Lung (tissue), 12 donors: ENCODE results near the gene GPATCH4. TPM values are rescaled to one million over a fixed set of nuclear protein-coding genes. Genes with fewer than 3 reads are reported as not detected.

Experiments used
- ATAC-seq: fragments of 200-7000 bp; cut with Tn5 transposase; one replicate; pipeline ENCODE4 v1.9.1; 2020; ENCODE audit warnings: moderate number of reproducible peaks; ENCODE audit not compliant: insufficient read depth, low FRiP score
- DNase-seq, 3 donors: peaks; one replicate each; pipeline ENCODE4 v3.0.0-alpha.2; 2013 to 2017
- H3K27ac ChIP-seq, 2 donors: one replicate each; pipeline ENCODE4 v1.5.1; 2013; ENCODE audit warnings: mild to moderate bottlenecking in 2 of 2, moderate library complexity in 2 of 2, control low read depth in 1 of 2, inconsistent platforms in 1 of 2, low read depth in 1 of 2, low read length in 1 of 2
- H3K27me3 ChIP-seq, 3 donors: one replicate each; pipeline ENCODE4 v1.5.1; 2013; ENCODE audit warnings: low read length in 2 of 3; ENCODE audit not compliant: control insufficient read depth in 3 of 3, insufficient read depth in 3 of 3
- H3K36me3 ChIP-seq, 4 donors: one replicate each; pipeline ENCODE4 v1.5.1; 2013; ENCODE audit warnings: low read length in 4 of 4, mild to moderate bottlenecking in 1 of 4, moderate library complexity in 1 of 4; ENCODE audit not compliant: control insufficient read depth in 4 of 4, insufficient read depth in 4 of 4
- H3K4me1 ChIP-seq, 5 donors: one replicate each; pipeline ENCODE4 v1.5.1; 2013; ENCODE audit warnings: low read length in 5 of 5, mild to moderate bottlenecking in 2 of 5, moderate library complexity in 1 of 5; ENCODE audit not compliant: control insufficient read depth in 5 of 5, insufficient read depth in 5 of 5
- H3K4me3 ChIP-seq: one replicate; pipeline ENCODE4 v1.5.1; 2013; ENCODE audit warnings: mild to moderate bottlenecking, control low read depth, moderate library complexity
- H3K9ac ChIP-seq, 2 donors: one replicate each; pipeline ENCODE4 v1.5.1; 2013; ENCODE audit warnings: low read length in 2 of 2, control low read depth in 1 of 2; ENCODE audit not compliant: insufficient read depth in 1 of 2
- H3K9me3 ChIP-seq, 4 donors: one replicate each; pipeline ENCODE4 v1.5.1; 2013; ENCODE audit warnings: low read length in 3 of 4, mild to moderate bottlenecking in 1 of 4, moderate library complexity in 1 of 4; ENCODE audit not compliant: control insufficient read depth in 4 of 4, insufficient read depth in 3 of 4
- WGBS, 2 donors: extraction: QIAGEN DNeasy Blood & Tissue Kit; methylation state at CpG; one replicate each; pipeline ENCODE4 v1.1.7; 2013; 5-methylcytosine and 5-hydroxymethylcytosine counted together
- polyA plus RNA-seq, 2 donors: library from polyadenylated mRNA; stranded (reverse); fragments of 200-250 nt; gene quantifications; one replicate each; pipeline ENCODE4 v1.2.1, GENCODE V29; 2013
- total RNA-seq, 2 donors: library from RNA; depleted of rRNA in 1 of 2; stranded (reverse); fragments of >200 nt in 1 of 2; gene quantifications; one replicate each; pipeline ENCODE4 v1.2.1, GENCODE V29; 2014 to 2021
- TF ChIP-seq, protein P1 (sequence below): IDR thresholded peaks from 2 replicates; pipeline ENCODE4 v1.5.1; 2012; ENCODE audit warnings: mild to moderate bottlenecking; ENCODE audit errors: control extremely low read depth, extremely low read depth
- donor health status: control.
- donor health status: control.
- donor health status: Bipolar disorder and iron deficiency.
- donor health status: healthy.
- donor health status: DM: yes; HTN: yes; CAD: no.

Gene GPATCH4
- total and polyA plus RNA-seq, 4 donors: 11.9 to 34.3 (median 24.6) TPM

DNA sequence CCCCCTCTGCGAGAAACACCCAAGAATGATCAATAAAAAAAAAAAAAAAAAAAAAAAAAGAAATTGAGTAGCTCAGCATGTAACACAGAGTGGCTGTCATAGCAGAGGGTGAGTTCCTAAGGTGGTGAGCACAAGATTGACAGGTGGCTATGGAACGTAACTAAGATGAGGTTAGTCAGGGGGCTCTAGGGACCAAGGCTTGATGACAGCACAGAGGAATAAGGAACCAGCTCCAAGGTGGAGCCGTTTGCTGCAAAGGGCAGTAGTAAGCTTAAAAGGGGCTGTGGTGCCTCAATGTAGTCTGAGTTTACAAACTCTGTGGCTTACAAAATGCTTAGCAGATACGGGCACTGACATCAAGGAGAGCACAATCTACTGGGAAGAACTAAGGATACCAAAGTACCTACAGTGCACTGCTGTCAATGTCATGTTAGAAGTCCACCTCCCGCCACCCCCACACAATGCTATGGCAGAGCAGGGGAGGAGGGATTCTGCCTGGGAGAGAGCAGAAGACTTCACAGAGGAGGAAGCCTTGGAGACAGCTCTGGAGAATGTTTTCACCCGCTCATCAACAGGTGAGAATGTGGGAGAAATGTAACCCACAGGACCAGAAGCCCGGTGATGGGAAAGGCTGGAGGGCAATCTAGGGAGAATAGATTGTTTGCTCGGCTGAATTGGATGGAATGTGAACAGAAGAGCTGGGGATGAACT, 42.0 kb downstream of the GPATCH4 start:
- TF ChIP-seq, protein P1, sequence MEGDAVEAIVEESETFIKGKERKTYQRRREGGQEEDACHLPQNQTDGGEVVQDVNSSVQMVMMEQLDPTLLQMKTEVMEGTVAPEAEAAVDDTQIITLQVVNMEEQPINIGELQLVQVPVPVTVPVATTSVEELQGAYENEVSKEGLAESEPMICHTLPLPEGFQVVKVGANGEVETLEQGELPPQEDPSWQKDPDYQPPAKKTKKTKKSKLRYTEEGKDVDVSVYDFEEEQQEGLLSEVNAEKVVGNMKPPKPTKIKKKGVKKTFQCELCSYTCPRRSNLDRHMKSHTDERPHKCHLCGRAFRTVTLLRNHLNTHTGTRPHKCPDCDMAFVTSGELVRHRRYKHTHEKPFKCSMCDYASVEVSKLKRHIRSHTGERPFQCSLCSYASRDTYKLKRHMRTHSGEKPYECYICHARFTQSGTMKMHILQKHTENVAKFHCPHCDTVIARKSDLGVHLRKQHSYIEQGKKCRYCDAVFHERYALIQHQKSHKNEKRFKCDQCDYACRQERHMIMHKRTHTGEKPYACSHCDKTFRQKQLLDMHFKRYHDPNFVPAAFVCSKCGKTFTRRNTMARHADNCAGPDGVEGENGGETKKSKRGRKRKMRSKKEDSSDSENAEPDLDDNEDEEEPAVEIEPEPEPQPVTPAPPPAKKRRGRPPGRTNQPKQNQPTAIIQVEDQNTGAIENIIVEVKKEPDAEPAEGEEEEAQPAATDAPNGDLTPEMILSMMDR: no peak
- WGBS, 2 donors: 89 to 92% methylated on average over 7 of the region's 8 CpGs
- Histone ChIP-seq H3K4me1 (no peaks in the 10 kb centered on the region), H3K9me3 (peaks cover 0 to 1% (median 0%) of the 10 kb centered on the region in 4 donors), H3K36me3 (peaks cover 0 to 12% (median 3%) of the 10 kb centered on the region in 4 donors), H3K4me3 (no peak overlapping the region), H3K9ac (no peak overlapping the region), H3K27me3 (no peaks in the 10 kb centered on the region), H3K27ac (no peak overlapping the region)
- DNase-seq (no peak), ATAC-seq (no peak)

DNA sequence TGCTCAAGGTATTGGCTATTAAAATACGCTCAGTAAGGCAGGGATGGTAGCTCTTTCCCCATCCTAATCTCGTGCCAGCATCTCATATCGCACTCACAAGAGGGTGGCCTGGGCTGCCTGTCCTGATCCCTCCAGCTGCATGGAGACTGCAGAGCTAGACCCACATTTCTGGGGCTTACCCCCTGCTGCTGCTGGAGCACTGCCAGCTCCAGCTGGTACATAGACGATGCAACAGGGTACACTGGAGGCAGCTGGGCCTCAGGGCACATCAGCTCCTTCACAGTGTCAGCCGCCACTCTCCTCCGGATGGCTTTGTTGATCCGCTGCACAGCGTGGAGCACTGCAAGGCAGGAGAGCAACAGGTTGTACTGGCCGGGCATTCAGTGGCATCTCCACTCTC, 44.9 kb downstream of the GPATCH4 start:
- peaks cover 0 to 8% (median 0%) of the 10 kb centered on the region in 4 donors for H3K36me3 ChIP-seq
- H3K27me3 ChIP-seq: no peaks in the 10 kb centered on the region
- ATAC-seq (no peak), DNase-seq (no peak)
- H3K4me3 ChIP-seq: no peak overlapping the region
- H3K9me3 ChIP-seq: no peaks in the 10 kb centered on the region
- H3K4me1 ChIP-seq: no peaks in the 10 kb centered on the region
- no peak overlapping the region for H3K9ac ChIP-seq
- WGBS, 2 donors: 79 to 83% methylated on average over 9 of the region's 9 CpGs
- H3K27ac ChIP-seq: no peak overlapping the region
- TF ChIP-seq, protein P1: no peak

DNA sequence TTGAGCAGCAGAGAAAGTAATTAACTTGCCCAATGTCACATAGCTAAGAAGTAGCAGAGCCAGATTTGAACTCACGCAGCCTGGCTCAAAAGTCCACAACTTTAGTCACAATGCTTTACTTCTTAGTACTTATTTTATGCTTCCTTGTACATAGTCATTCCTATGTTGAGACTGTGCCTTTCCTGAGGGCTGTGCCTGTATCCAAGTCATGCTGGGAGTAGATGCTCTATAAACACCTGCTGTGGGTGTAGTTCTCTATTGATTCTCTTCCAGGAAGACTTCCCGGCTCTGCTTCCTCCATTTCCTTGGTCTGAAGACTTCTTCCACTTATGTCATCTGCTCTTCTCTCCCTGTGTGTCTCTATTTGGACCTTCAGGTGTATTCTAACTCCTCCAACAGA, 45.6 kb downstream of the GPATCH4 start:
- Histone ChIP-seq H3K9ac (no peak overlapping the region), H3K27me3 (no peaks in the 10 kb centered on the region), H3K9me3 (no peaks in the 10 kb centered on the region), H3K36me3 (peaks cover 0 to 8% (median 0%) of the 10 kb centered on the region in 4 donors), H3K27ac (no peak overlapping the region), H3K4me1 (no peaks in the 10 kb centered on the region), H3K4me3 (no peak overlapping the region)
- WGBS, 2 donors: 91 to 98% methylated on average over 2 of the region's 2 CpGs
- DNase-seq: no peak
- TF ChIP-seq, protein P1: no peak
- ATAC-seq: no peak
